GM21576 (cell line): ENCODE data around the gene TMSB15C.

Source experiments
- ATAC-seq: cut with Tn5 transposase; IDR thresholded peaks from one replicate; pipeline ENCODE4 v1.9.1; 2021; ENCODE audit warnings: mild to moderate bottlenecking, moderate library complexity; ENCODE audit not compliant: unreplicated experiment

TMSB15C gene

DNA sequence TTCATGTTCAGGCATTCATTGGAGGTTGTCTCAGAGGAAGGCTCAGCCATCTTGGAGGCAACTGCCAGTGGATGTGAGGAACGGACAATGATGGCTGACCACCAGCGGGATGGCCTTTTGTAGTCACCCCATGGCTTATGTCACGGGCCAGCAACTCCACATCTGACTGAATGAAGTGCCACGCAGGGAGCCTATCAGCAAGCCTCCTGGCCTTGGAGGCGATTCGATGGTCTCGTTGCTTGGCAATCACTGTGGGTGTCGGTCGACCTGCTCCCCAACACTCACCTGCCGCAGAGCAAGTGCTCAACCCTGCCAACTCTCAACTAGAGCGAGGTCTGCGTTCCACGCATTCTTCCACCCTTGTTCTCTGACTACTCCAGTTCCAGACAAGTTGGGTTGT, 28.9 kb downstream of the TMSB15C start:
- ATAC-seq, result no peak

DNA sequence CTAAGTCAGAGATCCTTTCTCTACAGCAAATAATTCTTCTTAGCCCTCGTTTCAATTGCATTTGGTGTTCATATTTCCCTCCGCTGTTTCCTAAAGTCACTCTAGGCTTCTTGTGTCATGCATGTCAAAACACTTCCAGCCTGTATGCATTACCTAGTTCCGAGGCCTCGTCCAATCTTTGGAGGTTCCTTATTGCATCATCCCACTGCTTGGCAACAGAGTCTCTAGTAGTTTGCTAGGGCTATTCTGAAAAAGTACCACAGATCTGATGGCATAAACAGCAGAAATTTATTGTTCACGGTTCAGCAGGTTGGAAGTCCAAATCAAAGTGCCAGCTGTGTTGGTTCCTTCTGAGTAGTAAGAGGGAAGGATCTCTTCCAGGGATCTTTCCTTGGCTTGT, 30.4 kb downstream of the TMSB15C start:
- no peak for ATAC-seq

DNA sequence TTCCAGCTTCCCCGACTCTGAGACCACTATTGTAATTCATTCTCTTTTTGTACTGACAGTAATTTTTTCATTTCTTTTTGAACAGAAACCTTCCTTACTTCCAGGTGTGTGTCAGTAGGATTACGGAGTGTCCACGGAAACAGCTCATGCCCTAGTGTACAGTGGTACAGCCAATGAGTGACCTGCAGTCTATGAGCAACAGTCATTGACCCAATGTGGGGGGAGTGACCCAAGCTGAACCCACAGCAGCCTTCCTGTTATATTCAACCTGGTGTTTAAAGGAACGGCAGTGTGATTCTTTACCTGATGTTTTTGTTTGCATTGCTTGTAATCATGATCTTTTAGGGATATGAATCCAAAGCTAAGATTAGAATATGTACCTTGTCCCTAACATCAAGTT, 35.0 kb downstream of the TMSB15C start:
- no peak for ATAC-seq

DNA sequence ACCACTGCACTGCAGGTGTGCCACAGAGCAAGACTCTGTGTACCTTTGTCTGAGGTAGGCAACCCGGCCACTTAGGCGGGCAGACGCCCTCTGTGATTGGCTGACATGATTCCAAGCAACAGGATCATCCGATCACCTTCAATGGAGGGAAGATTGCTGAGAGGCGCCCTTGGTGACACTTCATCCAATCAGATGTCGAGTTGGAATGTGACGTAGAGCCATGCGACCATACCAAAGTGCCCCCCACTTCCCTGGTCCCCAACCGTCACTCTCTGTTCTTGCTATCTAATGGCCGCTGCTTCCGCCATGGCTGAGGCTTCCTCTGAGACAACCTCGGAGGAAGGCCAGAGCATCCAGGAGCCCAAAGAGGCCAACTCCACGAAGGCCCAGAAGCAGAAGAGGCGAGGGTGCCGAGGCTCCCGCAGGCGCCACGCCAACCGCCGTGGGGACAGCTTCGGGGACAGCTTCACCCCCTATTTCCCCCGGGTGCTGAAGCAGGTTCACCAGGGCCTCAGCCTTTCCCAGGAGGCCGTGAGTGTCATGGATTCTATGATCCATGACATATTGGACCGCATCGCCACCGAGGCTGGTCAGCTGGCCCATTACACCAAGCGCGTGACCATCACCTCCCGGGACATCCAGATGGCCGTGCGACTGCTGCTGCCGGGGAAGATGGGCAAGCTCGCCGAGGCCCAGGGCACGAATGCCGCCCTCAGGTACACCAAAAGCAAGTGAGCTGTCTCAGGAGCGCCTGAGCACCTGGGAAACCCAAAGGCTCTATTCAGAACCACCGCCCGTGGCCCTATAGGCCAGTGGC, 36.1 kb downstream of the TMSB15C start, which contains the start of gene H2BW2:
TSS of gene H2BW2 (plus strand) at position 268 of the 817 bp plus-strand sequence. CDS start at position 307, 39 bp downstream.
- ATAC-seq, result no peak
